Endothelial cell of umbilical vein (primary cell): Measurements from ENCODE around the gene SCN5A. TPM values are rescaled to one million over a fixed set of nuclear protein-coding genes. Genes with fewer than 3 reads are reported as not detected.

Experiments used
- BruUV-seq: library from RNA; stranded (reverse); fragments of 400-500 nt; replicated peaks from 2 replicates; lab custom pipeline; 2021; lab: Mats Ljungman, UMichigan
- CTCF ChIA-PET: fragments of 300-600, 350-600 bp; sonication (Branson Sonifier 250); formaldehyde crosslinking; loops from one replicate; lab custom pipeline; 2021; ENCODE audit warnings: antibody characterized with exemption, inconsistent platforms; lab: Charles Lee
- POLR2A ChIA-PET: fragments of 300-600, 350-600 bp; sonication (Branson Sonifier 250); formaldehyde crosslinking; loops from one replicate; lab custom pipeline; 2021; ENCODE audit warnings: antibody characterized with exemption, inconsistent platforms; lab: Charles Lee
- DNase-seq: peaks from one replicate; pipeline ENCODE4 v3.0.0-alpha.2; 2011; ENCODE audit warnings: low read depth, low spot score
- FAIRE-seq: peaks from 2 replicates; lab custom pipeline; 2011; peaks lifted over from hg19 to GRCh38; lab: Jason Lieb, UNC
- H2AFZ ChIP-seq: 2 replicates; pipeline ENCODE4 v1.6.0; 2012; ENCODE audit warnings: low read depth, low read length, control low read depth, inconsistent platforms
- H3K27ac ChIP-seq: 2 replicates; pipeline ENCODE4 v1.5.1; 2011; ENCODE audit warnings: low read depth, mild to moderate bottlenecking, control low read depth, low read length, moderate library complexity; ENCODE audit not compliant: insufficient read depth
- H3K27me3 ChIP-seq, 2 experiments: 2 replicates each; pipeline versions ENCODE4 v1.6.0 to v1.6.1; 2011; ENCODE audit warnings: low read length in 2 of 2, mixed read lengths in 1 of 2; ENCODE audit not compliant: control insufficient read depth in 2 of 2, insufficient read depth in 2 of 2
- H3K36me3 ChIP-seq, 2 experiments: 2 replicates in 1 of 2; 3 replicates in 1 of 2; pipeline ENCODE4 v1.5.1; 2011; ENCODE audit warnings: low read length in 2 of 2, mild to moderate bottlenecking in 1 of 2, moderate library complexity in 1 of 2; ENCODE audit not compliant: control insufficient read depth in 2 of 2, insufficient read depth in 2 of 2; ENCODE audit errors: extremely low read depth in 1 of 2
- H3K4me1 ChIP-seq: 3 replicates; pipeline ENCODE4 v1.5.1; 2011; ENCODE audit warnings: mild to moderate bottlenecking, low read length; ENCODE audit not compliant: control insufficient read depth, insufficient read depth; ENCODE audit errors: extremely low read depth
- H3K4me2 ChIP-seq: 2 replicates; pipeline ENCODE4 v1.6.1; 2011; ENCODE audit warnings: low read length, control low read depth, mixed read lengths; ENCODE audit not compliant: insufficient read depth
- H3K4me3 ChIP-seq, 3 experiments: fragments of 200-600 bp in 1 of 3; sonication (generic), shearing (Covaris generic) in 1 of 3; replicated peaks in 1 of 3; 2 replicates each; pipeline ENCODE4 v1.5.1; 2011 to 2016; ENCODE audit warnings: control low read depth in 3 of 3, low read length in 3 of 3, mild to moderate bottlenecking in 2 of 3, inconsistent platforms in 1 of 3, low read depth in 1 of 3, moderate library complexity in 1 of 3; ENCODE audit not compliant: insufficient read depth in 1 of 3
- H3K79me2 ChIP-seq: 2 replicates; pipeline ENCODE4 v1.6.0; 2012; ENCODE audit warnings: low read length, inconsistent platforms; ENCODE audit not compliant: control insufficient read depth, insufficient read depth
- H3K9ac ChIP-seq: replicated peaks from 2 replicates; pipeline ENCODE3; 2011; ENCODE audit warnings: low read length, control low read depth; ENCODE audit not compliant: insufficient read depth; ENCODE audit errors: extremely low read depth
- H3K9me1 ChIP-seq: replicated peaks from 3 replicates; pipeline ENCODE4 v1.6.0; 2011; ENCODE audit warnings: mild to moderate bottlenecking, low read length; ENCODE audit not compliant: control insufficient read depth, insufficient read depth; ENCODE audit errors: extremely low read depth
- H3K9me3 ChIP-seq: replicated peaks from 2 replicates; pipeline ENCODE4 v1.5.1; 2012; ENCODE audit warnings: low read length, inconsistent platforms; ENCODE audit not compliant: control insufficient read depth, insufficient read depth
- H4K20me1 ChIP-seq: replicated peaks from 2 replicates; pipeline ENCODE3; 2011; ENCODE audit warnings: mild to moderate bottlenecking, low read length; ENCODE audit not compliant: control insufficient read depth, insufficient read depth; ENCODE audit errors: extremely low read depth
- CTCF ChIP-seq, 2 donors: IDR thresholded peaks; 1 replicate in 1 of 2; 2 replicates in 1 of 2; pipeline ENCODE4 v1.5.1; 2011; ENCODE audit warnings: low read length in 2 of 2, mild to moderate bottlenecking in 2 of 2, moderate library complexity in 2 of 2, control low read depth in 1 of 2, inconsistent platforms in 1 of 2, low read depth in 1 of 2; ENCODE audit not compliant: insufficient read depth in 1 of 2; ENCODE audit errors: extremely low read depth in 1 of 2
- EZH2 ChIP-seq: IDR thresholded peaks from 2 replicates; pipeline ENCODE4 v1.6.1; 2012; ENCODE audit warnings: borderline replicate concordance, low read depth, mild to moderate bottlenecking, moderate library complexity, low read length, inconsistent platforms; ENCODE audit not compliant: severe bottlenecking
- FOS ChIP-seq: IDR thresholded peaks from 2 replicates; pipeline ENCODE4 v1.6.1; 2011; ENCODE audit warnings: mild to moderate bottlenecking, low read length, moderate library complexity, borderline replicate concordance; ENCODE audit not compliant: insufficient read depth
- GATA2 ChIP-seq: IDR thresholded peaks from 2 replicates; pipeline ENCODE4 v1.7.0; 2011; ENCODE audit warnings: low read depth, mild to moderate bottlenecking, moderate library complexity, mixed read lengths, low read length; ENCODE audit not compliant: insufficient read length, insufficient read depth
- JUN ChIP-seq: IDR thresholded peaks from 2 replicates; pipeline ENCODE4 v1.6.1; 2011; ENCODE audit warnings: borderline replicate concordance, low read depth; ENCODE audit not compliant: insufficient read length, insufficient read depth
- MAX ChIP-seq: IDR thresholded peaks from 2 replicates; pipeline ENCODE4 v1.6.1; 2011; ENCODE audit not compliant: insufficient read depth, insufficient read length
- MYC ChIP-seq: IDR thresholded peaks from one replicate; pipeline ENCODE4 v1.6.1; 2011; ENCODE audit warnings: mild to moderate bottlenecking, low read depth, low read length
- POLR2A ChIP-seq: IDR thresholded peaks from 2 replicates; pipeline ENCODE4 v1.6.1; 2012; ENCODE audit warnings: low read depth, mild to moderate bottlenecking, control low read depth, low read length
- POLR2AphosphoS5 ChIP-seq: IDR thresholded peaks from 2 replicates; pipeline ENCODE4 v1.6.1; 2012; ENCODE audit warnings: low read depth, mild to moderate bottlenecking, control low read depth, low read length, moderate library complexity; ENCODE audit not compliant: insufficient read depth
- dilution Hi-C: fragments of 300-500 bp; cut with MboI; formaldehyde crosslinking; loops from one replicate; pipeline ENCODE4 v1.15.0; 2019; ENCODE audit warnings: low sequenced_read_pairs; ENCODE audit not compliant: extremely low pct_ligation_motif_present
- intact Hi-C: fragments of 100-400 bp; cut with micrococcal nuclease; formaldehyde crosslinking; loops from one replicate; pipeline ENCODE4 v1.10.0; 2022
- polyA plus RNA-seq, 4 experiments: library from polyadenylated mRNA; depleted of rRNA in 3 of 4; stranded (reverse) in 3 of 4; unstranded in 1 of 4; fragments of >200 nt; gene quantifications; 2 replicates each; pipeline versions ENCODE4 v1.2.1 to v1.2.3, GENCODE V29; 2011 to 2012; ENCODE audit warnings: missing spikeins in 1 of 4
- total RNA-seq: library from RNA; stranded (reverse); gene quantifications from 2 replicates; pipeline ENCODE4 v1.2.3, GENCODE V29; 2021

SCN5A gene
- total and polyA plus RNA-seq, 2 donors (not counting 3 experiments of a cell fraction or from before 2014, with no cell fraction given) = 2.7 to 20.0 TPM

- POLR2A ChIA-PET = interaction anchor here (0.5 kb wide), 1 partner anchor 78 kb away, joined by 3 read pairs; no protein-coding TSS in a partner anchor
- H3K9me1 ChIP-seq = no peaks in the 10 kb centered on the region
- H4K20me1 ChIP-seq = no peaks in the 10 kb centered on the region
- no peaks in the 10 kb centered on the region for H3K4me1 ChIP-seq
- no peak overlapping the region for H3K4me2 ChIP-seq
- peak; percentile 37 for FAIRE-seq
- TF ChIP-seq JUN (no peak), POLR2AphosphoS5 (no peak), CTCF (IDR thresholded peaks at IDR 0.05; ENCODE audit: extremely low read depth in 1 of 2, insufficient read depth in 1 of 2, low read depth in 1 of 2, low read length in 2 of 2) (no peak), POLR2A (no peak), FOS (no peak), GATA2 (no peak), MAX (no peak), EZH2 (no peak), MYC (no peak)
- no peaks in the 10 kb centered on the region for H3K36me3 ChIP-seq
- intact Hi-C loops = no loop called here
- no peaks in the 10 kb centered on the region for H3K9me3 ChIP-seq
- no TSS peak for BruUV-seq
- H3K27ac ChIP-seq = no peak overlapping the region
- H3K4me3 ChIP-seq = no peak overlapping the region
- H3K9ac ChIP-seq = no peak overlapping the region
- DNase-seq = peak; percentile 4
- CTCF ChIA-PET = no interaction called here
- no peaks in the 10 kb centered on the region for H3K79me2 ChIP-seq
- H2AFZ ChIP-seq = no peak overlapping the region
- dilution Hi-C loops = no loop called here
- H3K27me3 ChIP-seq = no peaks in the 10 kb centered on the region
These were observed 74.8 kb downstream of the SCN5A start for GRCh38 chr3:38574411-38575278.
